Type B pancreatic cell (in vitro differentiated cells): ENCODE measurements around the gene TOP3B. TPM values are rescaled to one million over a fixed set of nuclear protein-coding genes. Genes with fewer than 3 reads are reported as not detected.
A peak's percentile ranks its signal among the peaks of the same experiment; 100 is the strongest.

Experiments
- DNase-seq: peaks from one replicate; pipeline ENCODE4 v3.0.0; 2021; ENCODE audit warnings: mixed read lengths; ENCODE audit not compliant: unreplicated experiment; ENCODE audit errors: extremely low spot score
- H3K27ac Mint-ChIP-seq: 2 replicates; pipeline ENCODE4 v1.8.0; 2021; ENCODE audit warnings: mild to moderate bottlenecking, mixed read lengths
- H3K27me3 Mint-ChIP-seq: 2 replicates; pipeline ENCODE4 v1.8.0; 2021; ENCODE audit warnings: mixed read lengths
- H3K36me3 Mint-ChIP-seq: 2 replicates; pipeline ENCODE4 v1.8.0; 2021; ENCODE audit warnings: mixed read lengths
- H3K4me1 Mint-ChIP-seq: one replicate; pipeline ENCODE4 v1.8.0; 2021; ENCODE audit warnings: mixed read lengths; ENCODE audit not compliant: unreplicated experiment
- H3K4me3 Mint-ChIP-seq: 2 replicates; pipeline ENCODE4 v1.8.0; 2021; ENCODE audit warnings: mild to moderate bottlenecking, mixed read lengths
- H3K9me3 Mint-ChIP-seq: 2 replicates; pipeline ENCODE4 v1.8.0; 2021; ENCODE audit warnings: mixed read lengths
- CTCF ChIP-seq: fragments of 200-600 bp; sonication (generic); conservative IDR thresholded peaks from 2 replicates; pipeline ENCODE4 v1.5.0; 2021; ENCODE audit warnings: antibody characterized with exemption, mild to moderate bottlenecking
- total RNA-seq: library from RNA; stranded (reverse); gene quantifications from 2 replicates; pipeline ENCODE4 v1.2.1, GENCODE V29; 2021; ENCODE audit warnings: low replicate concordance

Gene TOP3B
- total RNA-seq, 1 donor from 2014 or later = 66.3 TPM

- no peaks in the 10 kb centered on the region for H3K9me3 Mint-ChIP-seq
- H3K4me1 Mint-ChIP-seq = no peaks in the 10 kb centered on the region
- no peak for DNase-seq
- H3K36me3 Mint-ChIP-seq = peaks cover 3% of the 10 kb centered on the region
- no peak overlapping the region for H3K27ac Mint-ChIP-seq
- TF ChIP-seq CTCF = peak; percentile 92
- no peaks in the 10 kb centered on the region for H3K27me3 Mint-ChIP-seq
- no peak overlapping the region for H3K4me3 Mint-ChIP-seq
These were observed 10.3 kb downstream of the TOP3B start for GRCh38 chr22:21972293-21972779.

GRCh38 chr22:21971858-21972275, 10.7 kb downstream of the TOP3B start:
- peaks cover 8% of the 10 kb centered on the region for H3K36me3 Mint-ChIP-seq
- H3K4me1 Mint-ChIP-seq = no peaks in the 10 kb centered on the region
- H3K27me3 Mint-ChIP-seq = no peaks in the 10 kb centered on the region
- no peak overlapping the region for H3K27ac Mint-ChIP-seq
- no peak for TF ChIP-seq CTCF
- no peak for DNase-seq
- H3K9me3 Mint-ChIP-seq = no peaks in the 10 kb centered on the region
- H3K4me3 Mint-ChIP-seq = no peak overlapping the region

- H3K27me3 Mint-ChIP-seq = no peaks in the 10 kb centered on the region
- no peaks in the 10 kb centered on the region for H3K9me3 Mint-ChIP-seq
- DNase-seq = no peak
- no peak for TF ChIP-seq CTCF
- H3K4me3 Mint-ChIP-seq = no peak overlapping the region
- peaks cover 10% of the 10 kb centered on the region for H3K36me3 Mint-ChIP-seq
- no peak overlapping the region for H3K27ac Mint-ChIP-seq
- no peaks in the 10 kb centered on the region for H3K4me1 Mint-ChIP-seq
These were observed 11.6 kb downstream of the TOP3B start for GRCh38 chr22:21970800-21971617.

- no peak overlapping the region for H3K4me3 Mint-ChIP-seq
- H3K36me3 Mint-ChIP-seq = peaks cover 10% of the 10 kb centered on the region
- no peak for DNase-seq
- no peak for TF ChIP-seq CTCF
- H3K27me3 Mint-ChIP-seq = no peaks in the 10 kb centered on the region
- H3K27ac Mint-ChIP-seq = no peak overlapping the region
- no peaks in the 10 kb centered on the region for H3K4me1 Mint-ChIP-seq
- no peaks in the 10 kb centered on the region for H3K9me3 Mint-ChIP-seq
These were observed 12.4 kb downstream of the TOP3B start for GRCh38 chr22:21970037-21970799.

- Mint-ChIP-seq H3K27ac (no peak overlapping the region), H3K27me3 (no peaks in the 10 kb centered on the region), H3K4me1 (no peaks in the 10 kb centered on the region), H3K4me3 (no peak overlapping the region), H3K36me3 (peaks cover 7% of the 10 kb centered on the region), H3K9me3 (no peaks in the 10 kb centered on the region)
- no peak for TF ChIP-seq CTCF
- DNase-seq = no peak
These were observed 14.0 kb downstream of the TOP3B start for GRCh38 chr22:21968452-21969129.
